H1 (cell line): ENCODE measurements around the gene NUFIP2. TPM values are rescaled to one million over a fixed set of nuclear protein-coding genes. Genes with fewer than 3 reads are reported as not detected.
A peak's percentile ranks its signal among the peaks of the same experiment; 100 is the strongest.

Source experiments
- CTCF ChIA-PET: fragments of 300-600 bp; sonication (Branson Sonifier 250); formaldehyde crosslinking; loops from one replicate; lab custom pipeline; 2021; ENCODE audit not compliant: partially characterized antibody; lab: Charles Lee
- POLR2A ChIA-PET: fragments of 300-600 bp; sonication (Branson Sonifier 250); formaldehyde crosslinking; loops from one replicate; lab custom pipeline; 2021; ENCODE audit warnings: inconsistent platforms; ENCODE audit not compliant: partially characterized antibody; lab: Charles Lee
- DNase-seq, 2 experiments: peaks; one replicate each; pipeline versions ENCODE4 v3.0.0 to v3.0.0-alpha.2; 2010 to 2022; ENCODE audit warnings: low spot score in 2 of 2, low read depth in 1 of 2, mixed read lengths in 1 of 2
- FAIRE-seq: peaks from 2 replicates; lab custom pipeline; 2011; peaks lifted over from hg19 to GRCh38; lab: Jason Lieb, UNC
- H2AFZ ChIP-seq: 2 replicates; pipeline ENCODE4 v1.8.1; 2012; ENCODE audit warnings: low read length, inconsistent platforms
- H2AK5ac ChIP-seq: 2 replicates; pipeline ENCODE4 v1.6.1; 2013; ENCODE audit warnings: low read depth, low read length
- H2BK120ac ChIP-seq: replicated peaks from 2 replicates; pipeline ENCODE3; 2013; ENCODE audit warnings: low read depth, low read length, inconsistent platforms
- H2BK12ac ChIP-seq: 2 replicates; pipeline ENCODE4 v1.6.1; 2013; ENCODE audit warnings: low read depth, low read length
- H2BK15ac ChIP-seq: 2 replicates; pipeline ENCODE4 v1.6.1; 2013; ENCODE audit warnings: low read length
- H2BK20ac ChIP-seq: 2 replicates; pipeline ENCODE4 v1.6.1; 2013; ENCODE audit warnings: low read length
- H2BK5ac ChIP-seq: 2 replicates; pipeline ENCODE4 v1.6.1; 2013; ENCODE audit warnings: low read depth, low read length
- H3K14ac ChIP-seq: 2 replicates; pipeline ENCODE4 v1.6.1; 2013; ENCODE audit warnings: inconsistent platforms; ENCODE audit not compliant: insufficient read length
- H3K18ac ChIP-seq: 2 replicates; pipeline ENCODE4 v1.6.1; 2013; ENCODE audit warnings: low read length; ENCODE audit errors: extremely low read depth
- H3K23ac ChIP-seq: 2 replicates; pipeline ENCODE4 v1.6.1; 2013; ENCODE audit warnings: inconsistent platforms; ENCODE audit not compliant: insufficient read length
- H3K23me2 ChIP-seq: 2 replicates; pipeline ENCODE4 v1.6.1; 2013; ENCODE audit warnings: low read depth, low read length
- H3K27ac ChIP-seq: 2 replicates; pipeline ENCODE4 v1.6.1; 2011; ENCODE audit warnings: low read depth, low read length, inconsistent platforms
- H3K27me3 ChIP-seq, 4 experiments: replicated peaks in 1 of 4; 1 replicate in 1 of 4; 2 replicates in 3 of 4; pipeline versions ENCODE4 v1.6.1 to v1.8.1; 2011 to 2013; ENCODE audit warnings: low read length in 3 of 4, mild to moderate bottlenecking in 3 of 4, inconsistent platforms in 2 of 4, mixed read lengths in 2 of 4, moderate library complexity in 1 of 4; ENCODE audit not compliant: control insufficient read depth in 3 of 4, insufficient read depth in 3 of 4; ENCODE audit errors: extremely low read depth in 1 of 4
- H3K36me3 ChIP-seq, 4 experiments: 2 replicates each; pipeline versions ENCODE4 v1.6.1 to v1.8.1; 2011 to 2013; ENCODE audit warnings: mild to moderate bottlenecking in 4 of 4, low read length in 3 of 4, moderate library complexity in 2 of 4, control low read depth in 1 of 4, inconsistent platforms in 1 of 4; ENCODE audit not compliant: insufficient read depth in 4 of 4, control insufficient read depth in 2 of 4
- H3K4ac ChIP-seq: replicated peaks from 2 replicates; pipeline ENCODE3; 2013; ENCODE audit warnings: low read length, low read depth, mixed read lengths, inconsistent platforms; ENCODE audit not compliant: insufficient read length
- H3K4me1 ChIP-seq, 4 experiments: replicated peaks in 1 of 4; 1 replicate in 1 of 4; 2 replicates in 3 of 4; pipeline versions ENCODE4 v1.6.1 to v1.8.1; 2011 to 2013; ENCODE audit warnings: low read length in 3 of 4, inconsistent platforms in 2 of 4, mixed read lengths in 1 of 4; ENCODE audit not compliant: insufficient read depth in 4 of 4, control insufficient read depth in 3 of 4
- H3K4me2 ChIP-seq, 2 experiments: 2 replicates each; pipeline versions ENCODE4 v1.6.1 to v1.8.1; 2011 to 2013; ENCODE audit warnings: low read depth in 2 of 2, low read length in 2 of 2, control low read depth in 1 of 2, inconsistent platforms in 1 of 2, mild to moderate bottlenecking in 1 of 2; ENCODE audit not compliant: insufficient read depth in 1 of 2
- H3K4me3 ChIP-seq, 4 experiments: fragments of 200-600, 300-600 bp in 1 of 4; sonication (generic), shearing (Covaris generic), sonication (Bioruptor Twin) in 1 of 4; 2 replicates each; pipeline versions ENCODE4 v1.5.1 to v1.8.1; 2011 to 2016; ENCODE audit warnings: low read length in 4 of 4, low read depth in 3 of 4, control low read depth in 2 of 4, inconsistent platforms in 2 of 4, mild to moderate bottlenecking in 2 of 4, mixed read lengths in 1 of 4, moderate library complexity in 1 of 4; ENCODE audit not compliant: insufficient read depth in 2 of 4; ENCODE audit errors: extremely low read depth in 1 of 4
- H3K56ac ChIP-seq: replicated peaks from 2 replicates; pipeline ENCODE3; 2013; ENCODE audit warnings: low read depth, mild to moderate bottlenecking, mixed read lengths, low read length, inconsistent platforms; ENCODE audit not compliant: insufficient read length
- H3K79me1 ChIP-seq: 2 replicates; pipeline ENCODE4 v1.6.1; 2013; ENCODE audit warnings: low read depth, low read length, control low read depth
- H3K79me2 ChIP-seq, 2 experiments: 2 replicates each; pipeline versions ENCODE4 v1.6.1 to v1.8.1; 2012 to 2013; ENCODE audit warnings: low read length in 2 of 2, mild to moderate bottlenecking in 2 of 2, inconsistent platforms in 1 of 2; ENCODE audit not compliant: insufficient read depth in 2 of 2, control insufficient read depth in 1 of 2
- H3K9ac ChIP-seq, 4 experiments: replicated peaks in 1 of 4; 1 replicate in 1 of 4; 2 replicates in 3 of 4; pipeline versions ENCODE4 v1.6.1 to v1.8.1; 2011 to 2013; ENCODE audit warnings: low read depth in 3 of 4, low read length in 3 of 4, control low read depth in 2 of 4, mild to moderate bottlenecking in 2 of 4, moderate library complexity in 2 of 4, inconsistent platforms in 1 of 4; ENCODE audit errors: extremely low read depth in 1 of 4
- H3K9me3 ChIP-seq, 2 experiments: 2 replicates each; pipeline versions ENCODE4 v1.6.1 to v1.8.1; 2012 to 2013; ENCODE audit warnings: mild to moderate bottlenecking in 2 of 2, moderate library complexity in 2 of 2, control low read depth in 1 of 2, inconsistent platforms in 1 of 2, low read depth in 1 of 2, low read length in 1 of 2, mixed read lengths in 1 of 2; ENCODE audit not compliant: insufficient read depth in 2 of 2
- H4K20me1 ChIP-seq, 2 experiments: replicated peaks in 1 of 2; 2 replicates each; pipeline versions ENCODE3 to v1.8.1; 2011 to 2013; ENCODE audit warnings: inconsistent platforms in 2 of 2, low read length in 2 of 2, mild to moderate bottlenecking in 1 of 2; ENCODE audit not compliant: insufficient read depth in 2 of 2, control insufficient read depth in 1 of 2
- H4K5ac ChIP-seq: 2 replicates; pipeline ENCODE4 v1.6.1; 2013; ENCODE audit warnings: low read length, low read depth, mixed read lengths, inconsistent platforms; ENCODE audit not compliant: insufficient read length
- H4K8ac ChIP-seq: 2 replicates; pipeline ENCODE4 v1.8.0; 2013; ENCODE audit warnings: mild to moderate bottlenecking, moderate library complexity, low read length, inconsistent platforms; ENCODE audit not compliant: insufficient read depth; ENCODE audit errors: extremely low read depth
- H4K91ac ChIP-seq: replicated peaks from 2 replicates; pipeline ENCODE3; 2013; ENCODE audit warnings: low read length, mixed read lengths, inconsistent platforms; ENCODE audit not compliant: insufficient read length
- HDAC2 ChIP-seq, 2 experiments: fragments of 300-600 bp in 1 of 2; sonication (generic) in 1 of 2; IDR thresholded peaks; 2 replicates each; pipeline ENCODE4 v1.6.1; 2011 to 2012; ENCODE audit warnings: low read depth in 2 of 2, low read length in 2 of 2, mild to moderate bottlenecking in 2 of 2, moderate library complexity in 2 of 2, borderline replicate concordance in 1 of 2, inconsistent platforms in 1 of 2
- KDM4A ChIP-seq: IDR thresholded peaks from one replicate; pipeline ENCODE4 v1.7.1; 2012; ENCODE audit warnings: low read depth, mild to moderate bottlenecking, moderate library complexity, low read length, inconsistent platforms; ENCODE audit not compliant: severe bottlenecking
- POLR2AphosphoS5 ChIP-seq: IDR thresholded peaks from 2 replicates; pipeline ENCODE4 v1.6.1; 2011; ENCODE audit warnings: low read depth, low read length
- WGBS, 2 experiments: shearing (Covaris generic) in 1 of 2; methylation state at CpG; one replicate each; pipeline versions ENCODE4 v1.1.6 to v1.1.7; 2013 to 2015; ENCODE audit warnings: low lambda C conversion rate in 2 of 2, mixed read lengths in 2 of 2, inconsistent platforms in 1 of 2, low coverage in 1 of 2, missing lambda C conversion rate in 1 of 2; ENCODE audit not compliant: insufficient replicate concordance in 2 of 2, insufficient coverage in 1 of 2, insufficient read length in 1 of 2; ENCODE audit errors: extremely low coverage in 1 of 2, missing lambda C conversion rate in 1 of 2; 5-methylcytosine and 5-hydroxymethylcytosine counted together
- polyA plus RNA-seq, 7 experiments: library from polyadenylated mRNA; depleted of rRNA in 3 of 7; stranded (reverse) in 5 of 7; unstranded in 2 of 7; fragments of >200 nt in 5 of 7; fragments of 200-250 nt in 2 of 7; gene quantifications; 1 replicate in 5 of 7; 2 replicates in 1 of 7; 4 replicates in 1 of 7; pipeline versions ENCODE4 v1.2.1 to v1.2.3, GENCODE V29; 2011 to 2013; ENCODE audit warnings: missing spikeins in 2 of 7, mixed read lengths in 2 of 7
- total RNA-seq: library from RNA; stranded (reverse); fragmentation: NEBNext Ultra II Directional; extraction: Animal tissue kit (Norgen Biotek cat#: 25700); gene quantifications from 2 replicates; pipeline ENCODE4 v1.2.1, GENCODE V29; 2021

Gene NUFIP2
- total and polyA plus RNA-seq, 2 of the 8 experiments (the other 6 are each of a cell fraction or from before 2014, with no cell fraction given): 65.9 to 118 TPM

GRCh38 chr17:29279397-29280070 is 14.4 kb downstream of the NUFIP2 start:
- no peaks in the 10 kb centered on the region for H3K4me1 ChIP-seq
- POLR2A ChIA-PET: interaction anchor here (1.9 to 9.7 kb wide), 3 partner anchors 8 to 12 kb away, joined by 4 to 83 read pairs (median 11); partner anchors contain the start of gene NUFIP2
- H2AFZ ChIP-seq: no peak overlapping the region
- DNase-seq (no peak), FAIRE-seq (no peak)
- H4K8ac ChIP-seq: no peak overlapping the region
- peaks cover 6% of the 10 kb centered on the region for H3K79me1 ChIP-seq
- H3K27me3 ChIP-seq: no peaks in the 10 kb centered on the region
- no peak overlapping the region for H2BK120ac ChIP-seq
- no peak overlapping the region for H3K14ac ChIP-seq
- no peak overlapping the region for H3K9ac ChIP-seq
- no peak overlapping the region for H3K27ac ChIP-seq
- WGBS, 2 experiments: 89% methylated on average over 5 of the region's 5 CpGs; no CpG with 5 or more reads in 1 of the 2 experiments
- H3K4me2 ChIP-seq: 0 out of 4 replicates have a peak overlapping the region, but pooled peaks of 1 of the 2 experiments have one; percentile 7
- H3K9me3 ChIP-seq: no peaks in the 10 kb centered on the region
- H2BK15ac ChIP-seq: no peak overlapping the region
- H3K23me2 ChIP-seq: no peaks in the 10 kb centered on the region
- H3K36me3 ChIP-seq: peaks cover 8 to 71% (median 21%) of the 10 kb centered on the region in 4 experiments; a peak in 6 of 8 replicates
- H3K4ac ChIP-seq: no peak overlapping the region
- TF ChIP-seq KDM4A (no peak), POLR2AphosphoS5 (peak; percentile 25; the same call in 1 of the 2 replicates), HDAC2 (IDR thresholded peaks at IDR 0.05; ENCODE audit: borderline replicate concordance in 1 of 2, low read depth in 2 of 2, low read length in 2 of 2) (no peak)
- H4K5ac ChIP-seq: no peak overlapping the region
- CTCF ChIA-PET: interaction anchor here (1.5 to 5.0 kb wide), 3 partner anchors 11 to 162 kb away, joined by 3 to 23 read pairs (median 5); no protein-coding TSS in a partner anchor
- H2BK20ac ChIP-seq: no peak overlapping the region
- H4K20me1 ChIP-seq: peaks cover 32 to 48% of the 10 kb centered on the region in 2 experiments
- H3K56ac ChIP-seq: no peak overlapping the region
- no peak overlapping the region for H2BK5ac ChIP-seq
- no peak overlapping the region for H2AK5ac ChIP-seq
- no peak overlapping the region for H3K23ac ChIP-seq
- no peak overlapping the region for H3K4me3 ChIP-seq
- no peak overlapping the region for H4K91ac ChIP-seq
- H3K79me2 ChIP-seq: peaks cover 71 to 98% of the 10 kb centered on the region in 2 experiments
- no peak overlapping the region for H3K18ac ChIP-seq
- H2BK12ac ChIP-seq: no peak overlapping the region
